ENCODE data around the gene SPDYE4. TPM values are rescaled to one million over a fixed set of nuclear protein-coding genes. Genes with fewer than 3 reads are reported as not detected.

The SPDYE4 gene
- total and polyA plus RNA-seq, 7 experiments from 2014 or later = 0.34 TPM; not detected in 6

DNA sequence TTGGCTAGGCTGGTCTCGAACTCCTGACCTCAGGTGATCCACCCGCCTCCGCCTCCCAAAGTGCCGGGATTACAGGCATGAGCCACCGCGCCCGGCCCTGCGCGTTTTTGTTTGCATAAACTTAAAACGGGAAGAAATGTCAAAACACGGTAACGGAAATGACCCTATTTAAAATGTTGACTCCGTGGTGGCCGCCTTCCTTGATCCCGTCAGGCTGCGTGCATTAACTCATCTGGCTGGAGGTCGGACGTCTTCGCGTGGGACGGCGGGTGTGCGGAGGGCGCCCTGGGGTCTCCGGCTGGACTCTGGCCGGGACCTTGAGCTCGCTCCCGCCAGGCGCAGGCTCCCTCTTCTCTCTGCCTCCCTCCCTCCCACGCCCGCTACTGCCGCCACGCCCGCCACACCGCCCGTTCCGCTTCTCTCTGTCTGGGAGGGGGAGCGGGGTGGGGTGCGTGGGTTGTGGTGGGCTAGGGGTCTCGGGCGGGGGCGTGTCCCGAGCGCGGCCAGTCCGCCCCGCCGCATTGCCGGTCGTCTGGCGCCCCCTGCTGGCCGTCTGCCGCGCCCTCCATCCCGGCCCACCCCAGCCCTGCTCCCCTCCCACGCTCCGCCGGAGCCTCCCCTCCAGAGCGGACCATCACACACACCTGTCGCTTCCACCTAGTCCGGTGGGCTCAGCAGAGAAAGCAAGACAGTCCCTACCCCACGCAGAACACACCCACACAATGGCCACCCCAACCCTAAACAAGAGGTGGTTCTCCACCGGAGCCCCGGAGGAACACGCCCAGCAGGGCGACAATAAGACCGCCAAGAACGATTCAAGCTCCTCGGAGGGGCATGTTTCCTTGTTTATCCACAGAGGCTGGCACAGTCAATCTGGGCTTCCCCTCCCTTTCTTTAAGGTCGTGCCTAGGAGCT, 12.5 kb downstream of the SPDYE4 start:
- Histone ChIP-seq H3K27ac (ENCODE audit: low read depth, low read length) (peak overlapping the region; percentile 67), H3K27me3 (ENCODE audit: control insufficient read depth in 2 of 2, insufficient read depth in 2 of 2, low read length in 2 of 2) (no peaks in the 10 kb centered on the region), H3K9me3 (ENCODE audit: control insufficient read depth in 2 of 3, low read length in 3 of 3) (no peaks in the 10 kb centered on the region), H3K4me3 (ENCODE audit: low read length) (peak overlapping the region; percentile 80), H3K4me1 (ENCODE audit: control insufficient read depth in 2 of 2, insufficient read depth in 2 of 2, low read length in 2 of 2) (peaks cover 3 to 21% of the 10 kb centered on the region in 2 donors), H3K36me3 (ENCODE audit: control insufficient read depth in 2 of 3, insufficient read depth in 3 of 3, low read length in 3 of 3) (no peaks in the 10 kb centered on the region)
- DNase-seq (peak; percentile 47 to 84 (median 70)), ATAC-seq (peak; percentile 88)
- POLR2A ChIA-PET = interaction anchor here (1.2 to 2.0 kb wide), 3 partner anchors 309 to 362 kb away, joined by 5 to 7 read pairs (median 7); no protein-coding TSS in a partner anchor
- Mint-ChIP-seq H3K36me3 (no peaks in the 10 kb centered on the region), H3K27ac (peak overlapping the region; percentile 84 to 95 (median 88)), H3K4me1 (peaks cover 2 to 34% (median 25%) of the 10 kb centered on the region in 7 donors), H3K4me3 (peak overlapping the region; percentile 85 to 94 (median 91)), H3K27me3 (peaks cover 0 to 21% (median 0%) of the 10 kb centered on the region in 5 donors), H3K9me3 (peaks cover 0 to 3% (median 0%) of the 10 kb centered on the region in 11 donors)
- intact Hi-C loops (cut with micrococcal nuclease) = loop anchor here (1.0 to 10.0 kb wide), 9 partner anchors 115 to 521 kb away; partner anchors contain the start of genes RPL26 (in 2 of the 2) and MYH10 (in 1 of the 2)
- CTCF ChIA-PET = interaction anchor here (0.5 to 2.6 kb wide), 14 partner anchors 8 to 686 kb away, joined by 3 to 19 read pairs (median 4); partner anchors contain the start of genes NDEL1 and RPL26

GRCh38 chr17:8744086-8744785, 14.1 kb downstream of the SPDYE4 start:
- Histone ChIP-seq H3K4me1 (ENCODE audit: control insufficient read depth in 2 of 2, insufficient read depth in 2 of 2, low read length in 2 of 2) (peaks cover 8 to 24% of the 10 kb centered on the region in 2 donors), H3K9me3 (ENCODE audit: control insufficient read depth in 2 of 3, low read length in 3 of 3) (no peaks in the 10 kb centered on the region), H3K4me3 (ENCODE audit: low read length) (no peak overlapping the region), H3K36me3 (ENCODE audit: control insufficient read depth in 2 of 3, insufficient read depth in 3 of 3, low read length in 3 of 3) (no peaks in the 10 kb centered on the region), H3K27ac (ENCODE audit: low read depth, low read length) (no peak overlapping the region), H3K27me3 (ENCODE audit: control insufficient read depth in 2 of 2, insufficient read depth in 2 of 2, low read length in 2 of 2) (no peaks in the 10 kb centered on the region)
- peaks cover 0 to 3% (median 0%) of the 10 kb centered on the region in 11 donors for H3K9me3 Mint-ChIP-seq
- H3K27ac Mint-ChIP-seq = peak overlapping the region; percentile 53 to 94 (median 87)
- no peak for ATAC-seq
- H3K4me3 Mint-ChIP-seq = peak overlapping the region in 9 of 10 donors; percentile 58 to 92 (median 87)
- no peak for DNase-seq
- H3K4me1 Mint-ChIP-seq = peaks cover 13 to 43% (median 36%) of the 10 kb centered on the region in 7 donors
- H3K36me3 Mint-ChIP-seq = no peaks in the 10 kb centered on the region
- H3K27me3 Mint-ChIP-seq = peaks cover 0 to 18% (median 0%) of the 10 kb centered on the region in 5 donors
- intact Hi-C loops (cut with micrococcal nuclease) = loop anchor here in 1 of 2 donors (10.0 kb wide), 1 partner anchor 519 kb away; no protein-coding TSS in a partner anchor
- POLR2A ChIA-PET = no interaction called here
- CTCF ChIA-PET = no interaction called here

DNA sequence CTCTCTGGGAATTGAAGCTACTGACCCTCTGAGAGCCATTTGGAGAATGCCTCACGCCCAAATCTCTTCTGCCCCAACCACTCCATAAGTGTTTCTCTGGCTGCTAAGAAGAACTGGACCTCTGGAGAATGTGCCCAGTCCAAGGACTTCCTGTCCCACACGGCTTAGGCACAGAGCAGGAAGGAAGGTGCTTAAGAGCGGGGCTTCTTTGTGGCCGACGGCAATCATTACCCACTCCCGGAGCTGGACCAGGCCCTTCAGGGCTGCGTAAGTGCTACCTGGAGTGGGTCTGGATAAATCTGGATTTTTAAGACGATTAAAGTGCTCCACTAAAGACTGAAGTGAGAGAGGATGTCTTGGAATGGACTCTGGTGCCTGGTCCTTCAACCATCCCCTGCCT, 15.5 kb downstream of the SPDYE4 start:
- H3K27ac Mint-ChIP-seq = peak overlapping the region in 3 of 9 donors; percentile 22 to 87 (median 55)
- no peak overlapping the region for H3K27ac ChIP-seq (ENCODE audit: low read depth, low read length)
- ChIA-PET CTCF (no interaction called here), POLR2A (no interaction called here)
- H3K36me3 Mint-ChIP-seq = no peaks in the 10 kb centered on the region
- H3K9me3 Mint-ChIP-seq = peaks cover 0 to 3% (median 0%) of the 10 kb centered on the region in 11 donors
- H3K9me3 ChIP-seq (ENCODE audit: control insufficient read depth in 2 of 3, low read length in 3 of 3) = no peaks in the 10 kb centered on the region
- H3K27me3 ChIP-seq (ENCODE audit: control insufficient read depth in 2 of 2, insufficient read depth in 2 of 2, low read length in 2 of 2) = no peaks in the 10 kb centered on the region
- no peak overlapping the region for H3K4me3 ChIP-seq (ENCODE audit: low read length)
- no peaks in the 10 kb centered on the region for H3K36me3 ChIP-seq (ENCODE audit: control insufficient read depth in 2 of 3, insufficient read depth in 3 of 3, low read length in 3 of 3)
- peaks cover 8 to 14% of the 10 kb centered on the region in 2 donors for H3K4me1 ChIP-seq (ENCODE audit: control insufficient read depth in 2 of 2, insufficient read depth in 2 of 2, low read length in 2 of 2)
- H3K27me3 Mint-ChIP-seq = peaks cover 0 to 20% (median 0%) of the 10 kb centered on the region in 5 donors
- intact Hi-C loops (cut with micrococcal nuclease) = loop anchor here in 1 of 2 donors (10.0 kb wide), 1 partner anchor 518 kb away; no protein-coding TSS in a partner anchor
- peak overlapping the region in 3 of 10 donors; percentile 25 to 69 (median 51) for H3K4me3 Mint-ChIP-seq
- DNase-seq (no peak), ATAC-seq (no peak)
- H3K4me1 Mint-ChIP-seq = peaks cover 13 to 33% (median 31%) of the 10 kb centered on the region in 7 donors

DNA sequence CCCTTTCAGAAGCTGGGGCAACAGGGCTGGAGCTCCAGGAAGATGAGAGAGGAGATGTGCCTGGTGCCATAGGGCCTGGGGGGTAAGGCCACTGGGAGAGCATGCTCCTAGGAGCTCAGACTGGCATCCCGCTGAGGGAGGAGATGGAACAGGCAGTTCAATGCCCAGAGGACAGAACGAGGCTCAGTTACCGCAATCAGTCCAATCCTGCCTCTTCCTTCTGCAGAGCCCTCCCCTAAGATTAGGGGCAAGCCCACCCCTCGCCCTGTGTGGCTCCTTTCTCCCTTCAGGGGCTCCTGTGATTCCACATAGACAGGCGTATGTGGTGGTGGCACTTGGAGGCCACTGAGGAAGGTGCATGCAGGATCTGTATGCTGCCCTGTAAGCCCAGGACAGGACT, 16.1 kb downstream of the SPDYE4 start:
- no peaks in the 10 kb centered on the region for H3K27me3 ChIP-seq (ENCODE audit: control insufficient read depth in 2 of 2, insufficient read depth in 2 of 2, low read length in 2 of 2)
- H3K4me3 ChIP-seq (ENCODE audit: low read length) = no peak overlapping the region
- CTCF ChIA-PET = interaction anchor here (1.1 kb wide), 1 partner anchor 333 kb away, joined by 3 read pairs; no protein-coding TSS in a partner anchor
- H3K27ac ChIP-seq (ENCODE audit: low read depth, low read length) = no peak overlapping the region
- H3K4me1 ChIP-seq (ENCODE audit: control insufficient read depth in 2 of 2, insufficient read depth in 2 of 2, low read length in 2 of 2) = peaks cover 8 to 14% of the 10 kb centered on the region in 2 donors
- intact Hi-C loops (cut with micrococcal nuclease) = loop anchor here in 1 of 2 donors (10.0 kb wide), 1 partner anchor 517 kb away; no protein-coding TSS in a partner anchor
- H3K27ac Mint-ChIP-seq = no peak overlapping the region
- no peaks in the 10 kb centered on the region for H3K36me3 ChIP-seq (ENCODE audit: control insufficient read depth in 2 of 3, insufficient read depth in 3 of 3, low read length in 3 of 3)
- H3K27me3 Mint-ChIP-seq = peaks cover 0 to 17% (median 0%) of the 10 kb centered on the region in 5 donors
- peak overlapping the region in 1 of 10 donors; percentile 51 for H3K4me3 Mint-ChIP-seq
- no peaks in the 10 kb centered on the region for H3K9me3 ChIP-seq (ENCODE audit: control insufficient read depth in 2 of 3, low read length in 3 of 3)
- POLR2A ChIA-PET = no interaction called here
- peaks cover 0 to 3% (median 0%) of the 10 kb centered on the region in 11 donors for H3K9me3 Mint-ChIP-seq
- H3K36me3 Mint-ChIP-seq = no peaks in the 10 kb centered on the region
- no peak for DNase-seq
- ATAC-seq = no peak
- H3K4me1 Mint-ChIP-seq = peaks cover 13 to 31% (median 25%) of the 10 kb centered on the region in 7 donors

DNA sequence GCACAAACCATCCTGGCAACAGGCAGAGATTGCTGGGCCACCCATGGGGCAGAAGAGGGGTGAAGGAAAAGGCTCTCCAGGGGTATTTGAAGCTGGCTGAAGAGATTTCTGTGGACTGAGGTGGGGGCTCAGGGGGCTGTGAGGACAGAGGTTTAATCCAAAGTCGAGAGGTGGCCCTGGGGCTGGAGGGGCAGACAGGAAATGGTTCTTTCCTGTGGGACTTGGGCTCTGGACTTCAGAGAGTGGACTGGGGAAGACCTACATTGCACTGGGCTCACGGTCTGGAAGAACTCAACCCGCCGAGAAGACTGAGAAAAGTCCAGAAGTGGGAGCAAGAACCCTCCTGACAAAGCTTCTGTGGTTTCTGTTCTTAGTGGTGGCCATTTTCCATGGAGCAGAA, 16.6 kb downstream of the SPDYE4 start:
- H3K4me3 ChIP-seq (ENCODE audit: low read length) = no peak overlapping the region
- Mint-ChIP-seq H3K4me3 (peak overlapping the region in 1 of 10 donors; percentile 48), H3K4me1 (peaks cover 13 to 28% (median 22%) of the 10 kb centered on the region in 7 donors), H3K27ac (peak overlapping the region in 1 of 9 donors; percentile 12), H3K9me3 (peaks cover 0 to 2% (median 0%) of the 10 kb centered on the region in 11 donors), H3K36me3 (no peaks in the 10 kb centered on the region), H3K27me3 (peaks cover 0 to 15% (median 0%) of the 10 kb centered on the region in 5 donors)
- POLR2A ChIA-PET = no interaction called here
- H3K36me3 ChIP-seq (ENCODE audit: control insufficient read depth in 2 of 3, insufficient read depth in 3 of 3, low read length in 3 of 3) = no peaks in the 10 kb centered on the region
- H3K27me3 ChIP-seq (ENCODE audit: control insufficient read depth in 2 of 2, insufficient read depth in 2 of 2, low read length in 2 of 2) = no peaks in the 10 kb centered on the region
- DNase-seq (no peak), ATAC-seq (no peak)
- H3K9me3 ChIP-seq (ENCODE audit: control insufficient read depth in 2 of 3, low read length in 3 of 3) = no peaks in the 10 kb centered on the region
- CTCF ChIA-PET = interaction anchor here (1.1 kb wide), 1 partner anchor 332 kb away, joined by 3 read pairs; no protein-coding TSS in a partner anchor
- peaks cover 8 to 14% of the 10 kb centered on the region in 2 donors for H3K4me1 ChIP-seq (ENCODE audit: control insufficient read depth in 2 of 2, insufficient read depth in 2 of 2, low read length in 2 of 2)
- H3K27ac ChIP-seq (ENCODE audit: low read depth, low read length) = no peak overlapping the region
- intact Hi-C loops (cut with micrococcal nuclease) = loop anchor here in 1 of 2 donors (1.0 to 10.0 kb wide), 3 partner anchors 111 to 517 kb away; partner anchors contain the start of gene MYH10

- peaks cover 13 to 24% (median 19%) of the 10 kb centered on the region in 7 donors for H3K4me1 Mint-ChIP-seq
- no peaks in the 10 kb centered on the region for H3K36me3 ChIP-seq (ENCODE audit: control insufficient read depth in 2 of 3, insufficient read depth in 3 of 3, low read length in 3 of 3)
- H3K27me3 Mint-ChIP-seq = peaks cover 0 to 18% (median 0%) of the 10 kb centered on the region in 5 donors
- peak overlapping the region in 2 of 9 donors; percentile 48 to 79 for H3K27ac Mint-ChIP-seq
- intact Hi-C loops (cut with micrococcal nuclease) = loop anchor here in 1 of 2 donors (1.0 to 10.0 kb wide), 3 partner anchors 111 to 517 kb away; partner anchors contain the start of gene MYH10
- H3K27ac ChIP-seq (ENCODE audit: low read depth, low read length) = no peak overlapping the region
- H3K4me3 ChIP-seq (ENCODE audit: low read length) = no peak overlapping the region
- H3K27me3 ChIP-seq (ENCODE audit: control insufficient read depth in 2 of 2, insufficient read depth in 2 of 2, low read length in 2 of 2) = no peaks in the 10 kb centered on the region
- H3K4me1 ChIP-seq (ENCODE audit: control insufficient read depth in 2 of 2, insufficient read depth in 2 of 2, low read length in 2 of 2) = peaks cover 8 to 13% of the 10 kb centered on the region in 2 donors
- no peak for ATAC-seq
- H3K4me3 Mint-ChIP-seq = peak overlapping the region in 5 of 10 donors; percentile 48 to 87 (median 82)
- ChIA-PET POLR2A (no interaction called here), CTCF (interaction anchor here (0.7 to 1.1 kb wide), 2 partner anchors 332 to 668 kb away, joined by 3 to 4 read pairs; no protein-coding TSS in a partner anchor)
- peaks cover 0 to 2% (median 0%) of the 10 kb centered on the region in 11 donors for H3K9me3 Mint-ChIP-seq
- DNase-seq = no peak
- no peaks in the 10 kb centered on the region for H3K9me3 ChIP-seq (ENCODE audit: control insufficient read depth in 2 of 3, low read length in 3 of 3)
- H3K36me3 Mint-ChIP-seq = no peaks in the 10 kb centered on the region
Measured at GRCh38 chr17:8741366-8741765, 17.0 kb downstream of the SPDYE4 start.

All from naive thymus-derived CD4-positive, alpha-beta T cell (primary cell).